Upper lobe of left lung (tissue), 6 donors: ENCODE results near the gene FSD1. TPM values are rescaled to one million over a fixed set of nuclear protein-coding genes. Genes with fewer than 3 reads are reported as not detected.
A peak's percentile ranks its signal among the peaks of the same experiment; 100 is the strongest.
"Not testable (repeated sequence)": the region's sequence is repeated elsewhere in the genome, so short reads cannot be mapped to it uniquely, and the experiment has no call there.

Experiments used
- ATAC-seq, 2 donors: fragments of 200-7000 bp; cut with Tn5 transposase; one replicate each; pipeline ENCODE4 v1.9.1; 2022; ENCODE audit warnings: mild to moderate bottlenecking in 2 of 2, moderate library complexity in 2 of 2; ENCODE audit not compliant: low FRiP score in 2 of 2
- DNase-seq, 2 donors: peaks; one replicate each; pipeline ENCODE4 v3.0.0-alpha.2; 2019 to 2020
- H3K27ac ChIP-seq, 4 donors: fragments of 200-600 bp; sonication (generic); one replicate each; pipeline ENCODE4 v1.5.1; 2016 to 2019
- H3K27me3 ChIP-seq, 4 donors: fragments of 200-600 bp; sonication (generic); one replicate each; pipeline ENCODE4 v1.5.1; 2017 to 2019
- H3K36me3 ChIP-seq, 4 donors: fragments of 200-600 bp; sonication (generic); one replicate each; pipeline ENCODE4 v1.5.1; 2016 to 2019
- H3K4me1 ChIP-seq, 4 donors: fragments of 200-600 bp; sonication (generic); one replicate each; pipeline ENCODE4 v1.5.1; 2018 to 2019
- H3K4me3 ChIP-seq, 4 donors: fragments of 200-600 bp; sonication (generic); one replicate each; pipeline ENCODE4 v1.5.1; 2017 to 2019; ENCODE audit warnings: mild to moderate bottlenecking in 2 of 4, moderate library complexity in 1 of 4
- H3K9me3 ChIP-seq, 4 donors: fragments of 200-600 bp; sonication (generic); one replicate each; pipeline ENCODE4 v1.5.1; 2018 to 2019
- CTCF ChIP-seq, 6 experiments: fragments of 450-650 bp in 4 of 6; fragments of 200-600 bp in 2 of 6; sonication (generic) in 2 of 6; IDR thresholded peaks; one replicate each; pipeline ENCODE4 v1.5.1; 2016 to 2019; ENCODE audit warnings: antibody characterized with exemption in 6 of 6
- EP300 ChIP-seq, 4 donors: sonication (generic); formaldehyde crosslinking; IDR thresholded peaks; one replicate each; pipeline ENCODE4 v1.5.1; 2017; ENCODE audit warnings: antibody characterized with exemption in 4 of 4, control low read depth in 2 of 4
- POLR2A ChIP-seq, 4 donors: fragments of 450-650 bp; IDR thresholded peaks; one replicate each; pipeline ENCODE4 v1.5.1; 2016 to 2017; ENCODE audit warnings: antibody characterized with exemption in 4 of 4, mild to moderate bottlenecking in 2 of 4
- POLR2AphosphoS5 ChIP-seq, 2 donors: sonication (generic); formaldehyde crosslinking; IDR thresholded peaks; one replicate each; pipeline ENCODE4 v1.5.1; 2017; ENCODE audit warnings: antibody characterized with exemption in 2 of 2
- WGBS, 2 donors: methylation state at CpG; one replicate each; pipeline ENCODE4 v1.1.5; 2017 to 2018; 5-methylcytosine and 5-hydroxymethylcytosine counted together
- total RNA-seq, 6 donors: library from RNA; depleted of rRNA in 4 of 6; stranded (reverse); fragments of >200 nt in 4 of 6; gene quantifications; one replicate each; pipeline versions ENCODE4 v1.1.0 to v1.2.1, GENCODE V29; 2016 to 2021
- donor health status: DM: no; HTN: no; CAD: no; lungs with moderate emphysema.
- donor health status: DM: no; HTN: yes; CAD: no; lungs with severe emphysema.

Gene FSD1
- total RNA-seq, 6 donors from 2014 or later = 0.54 to 2.1 (median 0.82) TPM

GRCh38 chr19:4327252-4327876 lies 23.0 kb downstream of the FSD1 start:
- no peaks in the 10 kb centered on the region for H3K27me3 ChIP-seq
- H3K4me3 ChIP-seq = peak overlapping the region; percentile 19 to 57 (median 40)
- H3K27ac ChIP-seq = peak overlapping the region in 1 of 4 donors; percentile 61
- peak; percentile 77 to 85 for DNase-seq
- H3K36me3 ChIP-seq = no peaks in the 10 kb centered on the region
- ATAC-seq = peak; percentile 48 to 76
- H3K4me1 ChIP-seq = peaks cover 18 to 24% (median 21%) of the 10 kb centered on the region in 4 donors
- 7 to 43% methylated on average over 11 to 16 of the region's 30 CpGs for WGBS, 2 donors
- TF ChIP-seq EP300 (IDR thresholded peaks at IDR 0.05) (no peak), CTCF (IDR thresholded peaks at IDR 0.05) (no peak), POLR2A (IDR thresholded peaks at IDR 0.05) (no peak), POLR2AphosphoS5 (IDR thresholded peaks at IDR 0.05) (no peak)
- no peaks in the 10 kb centered on the region for H3K9me3 ChIP-seq

GRCh38 chr19:4327877-4328242 lies 23.5 kb downstream of the FSD1 start:
- peak overlapping the region; percentile 19 to 57 (median 40) for H3K4me3 ChIP-seq
- no peaks in the 10 kb centered on the region for H3K36me3 ChIP-seq
- no peaks in the 10 kb centered on the region for H3K9me3 ChIP-seq
- ATAC-seq (peak in 1 of 2 donors; percentile 28), DNase-seq (no peak)
- H3K27ac ChIP-seq = peak overlapping the region in 1 of 4 donors; percentile 61
- 8 to 14% methylated on average over 2 to 12 of the region's 13 CpGs for WGBS, 2 donors
- H3K4me1 ChIP-seq = peaks cover 18 to 24% (median 21%) of the 10 kb centered on the region in 4 donors
- H3K27me3 ChIP-seq = no peaks in the 10 kb centered on the region
- no peak for TF ChIP-seq POLR2A (IDR thresholded peaks at IDR 0.05)
- TF ChIP-seq CTCF (IDR thresholded peaks at IDR 0.05) = no peak
- TF ChIP-seq POLR2AphosphoS5 (IDR thresholded peaks at IDR 0.05) = no peak
- TF ChIP-seq EP300 (IDR thresholded peaks at IDR 0.05) = no peak

GRCh38 chr19:4328243-4328990 lies 24.0 kb downstream of the FSD1 start:
- Histone ChIP-seq H3K4me1 (peaks cover 18 to 24% (median 21%) of the 10 kb centered on the region in 4 donors), H3K27ac (peak overlapping the region in 1 of 4 donors; percentile 61), H3K36me3 (no peaks in the 10 kb centered on the region), H3K27me3 (no peaks in the 10 kb centered on the region), H3K9me3 (no peaks in the 10 kb centered on the region), H3K4me3 (peak overlapping the region in 3 of 4 donors; percentile 34 to 57 (median 47))
- ATAC-seq = peak; percentile 94 to 96
- TF ChIP-seq POLR2AphosphoS5 (IDR thresholded peaks at IDR 0.05) (peak in 1 of 2 donors; percentile 18), POLR2A (IDR thresholded peaks at IDR 0.05) (no peak), CTCF (IDR thresholded peaks at IDR 0.05) (no peak)
- peak; percentile 89 to 97 for DNase-seq
- WGBS, 2 donors = 9 to 12% methylated on average over 20 to 23 of the region's 49 CpGs

- 60 to 74% methylated on average over 34 to 35 of the region's 35 CpGs for WGBS, 2 donors
Observed at GRCh38 chr19:4328991-4329681, 24.7 kb downstream of the FSD1 start.

GRCh38 chr19:4329858-4330257 lies 25.5 kb downstream of the FSD1 start:
- Histone ChIP-seq H3K27me3 (no peaks in the 10 kb centered on the region), H3K36me3 (no peaks in the 10 kb centered on the region), H3K4me1 (peaks cover 18 to 24% (median 21%) of the 10 kb centered on the region in 4 donors), H3K27ac (no peak overlapping the region), H3K9me3 (no peaks in the 10 kb centered on the region), H3K4me3 (no peak overlapping the region)
- TF ChIP-seq EP300 (IDR thresholded peaks at IDR 0.05) = no peak
- no peak for TF ChIP-seq POLR2AphosphoS5 (IDR thresholded peaks at IDR 0.05)
- TF ChIP-seq POLR2A (IDR thresholded peaks at IDR 0.05) = no peak
- TF ChIP-seq CTCF (IDR thresholded peaks at IDR 0.05) = no peak
- WGBS, 2 donors = 96 to 98% methylated on average over 19 of the region's 19 CpGs
- DNase-seq = no peak
- ATAC-seq = no peak

More at GRCh38 chr19:4328991-4329681, 24.7 kb downstream of the FSD1 start:
- not testable (repeated sequence) for ATAC-seq, H3K9me3 ChIP-seq, H3K27ac ChIP-seq, H3K27me3 ChIP-seq, H3K36me3 ChIP-seq
- peak overlapping the region in 3 of 4 donors; percentile 34 to 47 (median 47) for H3K4me3 ChIP-seq
- peak in 1 of 2 donors; percentile 82 for DNase-seq
- peaks cover 18 to 24% (median 21%) of the 10 kb centered on the region in 4 donors for H3K4me1 ChIP-seq
